Lung (tissue), 12 donors: Measurements from ENCODE around the gene FUBP1. TPM values are rescaled to one million over a fixed set of nuclear protein-coding genes. Genes with fewer than 3 reads are reported as not detected.

Experiments used
- ATAC-seq: fragments of 200-7000 bp; cut with Tn5 transposase; one replicate; pipeline ENCODE4 v1.9.1; 2020; ENCODE audit warnings: moderate number of reproducible peaks; ENCODE audit not compliant: insufficient read depth, low FRiP score
- DNase-seq, 3 donors: peaks; one replicate each; pipeline ENCODE4 v3.0.0-alpha.2; 2013 to 2017
- H3K27ac ChIP-seq, 2 donors: one replicate each; pipeline ENCODE4 v1.5.1; 2013; ENCODE audit warnings: mild to moderate bottlenecking in 2 of 2, moderate library complexity in 2 of 2, control low read depth in 1 of 2, inconsistent platforms in 1 of 2, low read depth in 1 of 2, low read length in 1 of 2
- H3K27me3 ChIP-seq, 3 donors: one replicate each; pipeline ENCODE4 v1.5.1; 2013; ENCODE audit warnings: low read length in 2 of 3; ENCODE audit not compliant: control insufficient read depth in 3 of 3, insufficient read depth in 3 of 3
- H3K36me3 ChIP-seq, 4 donors: one replicate each; pipeline ENCODE4 v1.5.1; 2013; ENCODE audit warnings: low read length in 4 of 4, mild to moderate bottlenecking in 1 of 4, moderate library complexity in 1 of 4; ENCODE audit not compliant: control insufficient read depth in 4 of 4, insufficient read depth in 4 of 4
- H3K4me1 ChIP-seq, 5 donors: one replicate each; pipeline ENCODE4 v1.5.1; 2013; ENCODE audit warnings: low read length in 5 of 5, mild to moderate bottlenecking in 2 of 5, moderate library complexity in 1 of 5; ENCODE audit not compliant: control insufficient read depth in 5 of 5, insufficient read depth in 5 of 5
- H3K4me3 ChIP-seq: one replicate; pipeline ENCODE4 v1.5.1; 2013; ENCODE audit warnings: mild to moderate bottlenecking, control low read depth, moderate library complexity
- H3K9ac ChIP-seq, 2 donors: one replicate each; pipeline ENCODE4 v1.5.1; 2013; ENCODE audit warnings: low read length in 2 of 2, control low read depth in 1 of 2; ENCODE audit not compliant: insufficient read depth in 1 of 2
- H3K9me3 ChIP-seq, 4 donors: one replicate each; pipeline ENCODE4 v1.5.1; 2013; ENCODE audit warnings: low read length in 3 of 4, mild to moderate bottlenecking in 1 of 4, moderate library complexity in 1 of 4; ENCODE audit not compliant: control insufficient read depth in 4 of 4, insufficient read depth in 3 of 4
- CTCF ChIP-seq: IDR thresholded peaks from 2 replicates; pipeline ENCODE4 v1.5.1; 2012; ENCODE audit warnings: mild to moderate bottlenecking; ENCODE audit errors: control extremely low read depth, extremely low read depth
- WGBS, 2 donors: extraction: QIAGEN DNeasy Blood & Tissue Kit; methylation state at CpG; one replicate each; pipeline ENCODE4 v1.1.7; 2013; 5-methylcytosine and 5-hydroxymethylcytosine counted together
- polyA plus RNA-seq, 2 donors: library from polyadenylated mRNA; stranded (reverse); fragments of 200-250 nt; gene quantifications; one replicate each; pipeline ENCODE4 v1.2.1, GENCODE V29; 2013
- total RNA-seq, 2 donors: library from RNA; depleted of rRNA in 1 of 2; stranded (reverse); fragments of >200 nt in 1 of 2; gene quantifications; one replicate each; pipeline ENCODE4 v1.2.1, GENCODE V29; 2014 to 2021
- donor health status: control.
- donor health status: control.
- donor health status: Bipolar disorder and iron deficiency.
- donor health status: healthy.
- donor health status: DM: yes; HTN: yes; CAD: no.

Gene FUBP1
- total and polyA plus RNA-seq, 4 donors = 39.1 to 324 (median 70.5) TPM

GRCh38 chr1:77977989-77978292 lies 931 bp downstream of the FUBP1 start:
- H3K4me3 ChIP-seq = peak overlapping the region; percentile 96
- no peak for TF ChIP-seq CTCF
- H3K9ac ChIP-seq = peak overlapping the region; percentile 99 to 100
- no peaks in the 10 kb centered on the region for H3K9me3 ChIP-seq
- 0 to 1% methylated on average over 5 of the region's 5 CpGs for WGBS, 2 donors
- H3K4me1 ChIP-seq = peaks cover 0 to 33% (median 10%) of the 10 kb centered on the region in 5 donors
- H3K36me3 ChIP-seq = peaks cover 0 to 14% (median 7%) of the 10 kb centered on the region in 4 donors
- peak overlapping the region; percentile 94 to 100 for H3K27ac ChIP-seq
- ATAC-seq = no peak
- DNase-seq = no peak
- no peaks in the 10 kb centered on the region for H3K27me3 ChIP-seq

GRCh38 chr1:77976433-77977076 lies 2.3 kb downstream of the FUBP1 start:
- Histone ChIP-seq H3K4me1 (peaks cover 0 to 33% (median 10%) of the 10 kb centered on the region in 5 donors), H3K9ac (peak overlapping the region in 1 of 2 donors; percentile 9), H3K27me3 (no peaks in the 10 kb centered on the region), H3K27ac (no peak overlapping the region), H3K9me3 (no peaks in the 10 kb centered on the region), H3K36me3 (peaks cover 0 to 19% (median 7%) of the 10 kb centered on the region in 4 donors), H3K4me3 (peak overlapping the region; percentile 1)
- ATAC-seq = no peak
- TF ChIP-seq CTCF = no peak
- WGBS, 2 donors = 70 to 78% methylated on average over 13 of the region's 13 CpGs
- DNase-seq = peak in 1 of 3 donors; percentile 26

- WGBS, 2 donors = 25 to 37% methylated on average over 2 of the region's 2 CpGs
- TF ChIP-seq CTCF = no peak
- H3K27ac ChIP-seq = no peak overlapping the region
- DNase-seq (peak in 1 of 3 donors; percentile 42), ATAC-seq (no peak)
- H3K9ac ChIP-seq = peak overlapping the region; percentile 28 to 61
- peaks cover 0 to 20% (median 7%) of the 10 kb centered on the region in 4 donors for H3K36me3 ChIP-seq
- H3K27me3 ChIP-seq = no peaks in the 10 kb centered on the region
- H3K4me1 ChIP-seq = peaks cover 0 to 33% (median 8%) of the 10 kb centered on the region in 5 donors
- no peak overlapping the region for H3K4me3 ChIP-seq
- no peaks in the 10 kb centered on the region for H3K9me3 ChIP-seq
Measured at GRCh38 chr1:77975907-77976306, 3.0 kb downstream of the FUBP1 start.
